ENCODE results near the gene OAT. TPM values are rescaled to one million over a fixed set of nuclear protein-coding genes. Genes with fewer than 3 reads are reported as not detected.

OAT gene
- total and polyA plus RNA-seq, 2 of the 4 experiments (the other 2 are of a cell fraction), result 110 to 152 TPM

DNA sequence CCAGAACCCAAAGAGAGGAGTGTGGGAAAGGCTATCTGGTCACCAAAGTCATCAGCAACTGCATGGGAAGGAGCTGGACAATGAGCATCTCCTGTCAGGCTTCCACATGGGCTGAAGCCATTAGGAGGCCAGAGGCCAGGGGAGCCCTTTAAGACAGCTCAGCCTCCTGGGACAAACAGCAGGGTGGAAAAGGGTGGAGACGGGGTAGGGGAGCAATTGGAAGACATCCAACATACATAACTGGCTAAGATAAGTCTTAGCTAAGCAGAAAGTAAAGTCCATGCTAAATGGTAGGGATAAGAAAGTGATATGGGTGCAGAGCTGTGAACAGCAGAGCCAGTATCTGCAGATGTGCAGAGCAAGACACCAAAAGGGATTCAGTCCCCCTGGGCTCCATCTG is 1.5 kb upstream of the OAT start:
- Histone ChIP-seq H3K9me3 (ENCODE audit: control insufficient read depth, insufficient read depth, low read length) (no peaks in the 10 kb centered on the region), H3K4me2 (ENCODE audit: low read depth, low read length) (no peak overlapping the region), H4K20me1 (ENCODE audit: insufficient read depth, low read length) (peaks cover 15% of the 10 kb centered on the region; the same call in 1 of the 2 replicates), H4K5ac (ENCODE audit: low read depth, low read length) (no peak overlapping the region), H3K27me3 (ENCODE audit: control insufficient read depth, insufficient read depth, low read length) (peaks cover 13% of the 10 kb centered on the region), H3K56ac (ENCODE audit: extremely low read depth, insufficient read depth, low read length) (no peak overlapping the region), H3K4me1 (ENCODE audit: control insufficient read depth, insufficient read depth, low read length) (no peaks in the 10 kb centered on the region), H3K18ac (ENCODE audit: low read depth, low read length) (no peak overlapping the region), H2AK5ac (ENCODE audit: low read depth, low read length) (no peak overlapping the region), H3K4me3 (ENCODE audit: insufficient read depth, low read depth, low read length) (no peak overlapping the region), H4K91ac (ENCODE audit: insufficient read depth, low read depth, low read length) (no peak overlapping the region), H3K79me1 (ENCODE audit: low read depth in 1 of 2, low read length in 2 of 2) (peaks cover 10 to 21% of the 10 kb centered on the region in 2 experiments), H4K8ac (ENCODE audit: low read depth in 2 of 2, low read length in 2 of 2) (no peak overlapping the region), H3K23ac (ENCODE audit: low read depth, low read length) (no peak overlapping the region), H2BK5ac (ENCODE audit: low read depth, low read length, poor library complexity, severe bottlenecking) (no peak overlapping the region), H3K4ac (ENCODE audit: low read depth, low read length) (no peak overlapping the region), H3K27ac (ENCODE audit: insufficient read depth, low read length) (no peak overlapping the region), H3K9me1 (ENCODE audit: insufficient read depth, low read length) (no peaks in the 10 kb centered on the region; the same call in 1 of the 2 replicates), H3K14ac (replicated peaks; ENCODE audit: low read depth, low read length) (no peak overlapping the region), H2BK120ac (ENCODE audit: low read depth, low read length) (no peak overlapping the region), H2BK15ac (ENCODE audit: low read depth, low read length) (no peak overlapping the region), H2AK9ac (replicated peaks; ENCODE audit: low read depth, low read length, poor library complexity) (no peak overlapping the region), H3K9ac (ENCODE audit: low read depth, low read length) (no peak overlapping the region), H2BK20ac (ENCODE audit: low read depth, low read length) (no peak overlapping the region), H2AFZ (replicated peaks; ENCODE audit: low read length, poor library complexity) (no peak overlapping the region), H3K36me3 (ENCODE audit: control insufficient read depth, insufficient read depth, low read length) (no peaks in the 10 kb centered on the region)
- in situ Hi-C loops (cut with MboI; ENCODE audit: low sequenced_read_pairs), result no loop called here
- TF ChIP-seq FOS (IDR thresholded peaks at IDR 0.05; ENCODE audit: low read depth, low read length) (no peak), CEBPB (IDR thresholded peaks at IDR 0.05; ENCODE audit: low read depth, low read length) (no peak), MAFK (IDR thresholded peaks at IDR 0.05; ENCODE audit: low read depth, low read length) (no peak), RCOR1 (IDR thresholded peaks at IDR 0.05; ENCODE audit: insufficient replicate concordance, low read length) (no peak), NFE2L2 (IDR thresholded peaks at IDR 0.05; ENCODE audit: low read depth, low read length) (no peak), POLR2A (IDR thresholded peaks at IDR 0.05; ENCODE audit: low read depth, low read length) (no peak), SMC3 (IDR thresholded peaks at IDR 0.05; ENCODE audit: low read depth, low read length) (no peak), RAD21 (IDR thresholded peaks at IDR 0.05; ENCODE audit: low read length) (no peak), MXI1 (IDR thresholded peaks at IDR 0.05; ENCODE audit: borderline replicate concordance, low read depth, low read length) (no peak), MAZ (IDR thresholded peaks at IDR 0.05; ENCODE audit: borderline replicate concordance, low read depth, low read length) (no peak), CHD1 (IDR thresholded peaks at IDR 0.05; ENCODE audit: low read depth, low read length) (no peak), RFX5 (IDR thresholded peaks at IDR 0.05; ENCODE audit: low read depth, low read length) (no peak)
- TF ChIP-seq, protein P1, sequence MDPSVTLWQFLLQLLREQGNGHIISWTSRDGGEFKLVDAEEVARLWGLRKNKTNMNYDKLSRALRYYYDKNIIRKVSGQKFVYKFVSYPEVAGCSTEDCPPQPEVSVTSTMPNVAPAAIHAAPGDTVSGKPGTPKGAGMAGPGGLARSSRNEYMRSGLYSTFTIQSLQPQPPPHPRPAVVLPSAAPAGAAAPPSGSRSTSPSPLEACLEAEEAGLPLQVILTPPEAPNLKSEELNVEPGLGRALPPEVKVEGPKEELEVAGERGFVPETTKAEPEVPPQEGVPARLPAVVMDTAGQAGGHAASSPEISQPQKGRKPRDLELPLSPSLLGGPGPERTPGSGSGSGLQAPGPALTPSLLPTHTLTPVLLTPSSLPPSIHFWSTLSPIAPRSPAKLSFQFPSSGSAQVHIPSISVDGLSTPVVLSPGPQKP (IDR thresholded peaks at IDR 0.05; ENCODE audit: borderline replicate concordance, low read depth, low read length), result no peak
- TF ChIP-seq, protein P2, sequence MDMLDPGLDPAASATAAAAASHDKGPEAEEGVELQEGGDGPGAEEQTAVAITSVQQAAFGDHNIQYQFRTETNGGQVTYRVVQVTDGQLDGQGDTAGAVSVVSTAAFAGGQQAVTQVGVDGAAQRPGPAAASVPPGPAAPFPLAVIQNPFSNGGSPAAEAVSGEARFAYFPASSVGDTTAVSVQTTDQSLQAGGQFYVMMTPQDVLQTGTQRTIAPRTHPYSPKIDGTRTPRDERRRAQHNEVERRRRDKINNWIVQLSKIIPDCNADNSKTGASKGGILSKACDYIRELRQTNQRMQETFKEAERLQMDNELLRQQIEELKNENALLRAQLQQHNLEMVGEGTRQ (IDR thresholded peaks at IDR 0.05; ENCODE audit: low read depth, low read length), result no peak
- TF ChIP-seq, protein P3, sequence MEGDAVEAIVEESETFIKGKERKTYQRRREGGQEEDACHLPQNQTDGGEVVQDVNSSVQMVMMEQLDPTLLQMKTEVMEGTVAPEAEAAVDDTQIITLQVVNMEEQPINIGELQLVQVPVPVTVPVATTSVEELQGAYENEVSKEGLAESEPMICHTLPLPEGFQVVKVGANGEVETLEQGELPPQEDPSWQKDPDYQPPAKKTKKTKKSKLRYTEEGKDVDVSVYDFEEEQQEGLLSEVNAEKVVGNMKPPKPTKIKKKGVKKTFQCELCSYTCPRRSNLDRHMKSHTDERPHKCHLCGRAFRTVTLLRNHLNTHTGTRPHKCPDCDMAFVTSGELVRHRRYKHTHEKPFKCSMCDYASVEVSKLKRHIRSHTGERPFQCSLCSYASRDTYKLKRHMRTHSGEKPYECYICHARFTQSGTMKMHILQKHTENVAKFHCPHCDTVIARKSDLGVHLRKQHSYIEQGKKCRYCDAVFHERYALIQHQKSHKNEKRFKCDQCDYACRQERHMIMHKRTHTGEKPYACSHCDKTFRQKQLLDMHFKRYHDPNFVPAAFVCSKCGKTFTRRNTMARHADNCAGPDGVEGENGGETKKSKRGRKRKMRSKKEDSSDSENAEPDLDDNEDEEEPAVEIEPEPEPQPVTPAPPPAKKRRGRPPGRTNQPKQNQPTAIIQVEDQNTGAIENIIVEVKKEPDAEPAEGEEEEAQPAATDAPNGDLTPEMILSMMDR (conservative IDR thresholded peaks at IDR 0.05; ENCODE audit: low read depth, low read length), result no peak
- DNase-seq, result no peak
- WGBS, 2 experiments (ENCODE audit: extremely low coverage in 2 of 2, insufficient read length in 1 of 2), result no CpG with 5 or more reads among the region's 1 CpG
- CTCF ChIA-PET, result interaction anchor here (1.1 kb wide), 1 partner anchor 21 kb away, joined by 3 read pairs; no protein-coding TSS in a partner anchor
- POLR2A ChIA-PET (ENCODE audit: unreplicated experiment), result no interaction called here
- ATAC-seq (ENCODE audit: low read depth), result no peak
- BruUV-seq (replicated peaks), result no TSS peak
- intact Hi-C loops (cut with micrococcal nuclease), result no loop called here
- dilution Hi-C loops (cut with HindIII; ENCODE audit: low sequenced_read_pairs, unreplicated experiment), result no loop called here
